HL-60 (cell line): ENCODE measurements around the gene FLVCR1.

Experiments
- CTCF ChIP-seq: IDR thresholded peaks from one replicate; pipeline ENCODE4 v1.5.1; 2011; ENCODE audit warnings: low read length, control low read depth, inconsistent platforms; ENCODE audit not compliant: insufficient read depth
- GABPA ChIP-seq: IDR thresholded peaks from 2 replicates; pipeline ENCODE4 v1.6.1; 2012; ENCODE audit warnings: low read depth
- POLR2AphosphoS5 ChIP-seq: IDR thresholded peaks from 2 replicates; pipeline ENCODE4 v1.6.1; 2012; ENCODE audit warnings: low read depth
- SPI1 ChIP-seq: IDR thresholded peaks from 2 replicates; pipeline ENCODE4 v1.6.1; 2012; ENCODE audit warnings: low read depth, mild to moderate bottlenecking, borderline replicate concordance
- TF ChIP-seq, protein P1 (sequence below): IDR thresholded peaks from 2 replicates; pipeline ENCODE4 v1.6.1; 2012; ENCODE audit warnings: low read depth; ENCODE audit not compliant: insufficient replicate concordance

GRCh38 chr1:212914789-212915188, 56.7 kb downstream of the FLVCR1 start:
- TF ChIP-seq CTCF = no peak
- no peak for TF ChIP-seq POLR2AphosphoS5
- TF ChIP-seq, protein P1, sequence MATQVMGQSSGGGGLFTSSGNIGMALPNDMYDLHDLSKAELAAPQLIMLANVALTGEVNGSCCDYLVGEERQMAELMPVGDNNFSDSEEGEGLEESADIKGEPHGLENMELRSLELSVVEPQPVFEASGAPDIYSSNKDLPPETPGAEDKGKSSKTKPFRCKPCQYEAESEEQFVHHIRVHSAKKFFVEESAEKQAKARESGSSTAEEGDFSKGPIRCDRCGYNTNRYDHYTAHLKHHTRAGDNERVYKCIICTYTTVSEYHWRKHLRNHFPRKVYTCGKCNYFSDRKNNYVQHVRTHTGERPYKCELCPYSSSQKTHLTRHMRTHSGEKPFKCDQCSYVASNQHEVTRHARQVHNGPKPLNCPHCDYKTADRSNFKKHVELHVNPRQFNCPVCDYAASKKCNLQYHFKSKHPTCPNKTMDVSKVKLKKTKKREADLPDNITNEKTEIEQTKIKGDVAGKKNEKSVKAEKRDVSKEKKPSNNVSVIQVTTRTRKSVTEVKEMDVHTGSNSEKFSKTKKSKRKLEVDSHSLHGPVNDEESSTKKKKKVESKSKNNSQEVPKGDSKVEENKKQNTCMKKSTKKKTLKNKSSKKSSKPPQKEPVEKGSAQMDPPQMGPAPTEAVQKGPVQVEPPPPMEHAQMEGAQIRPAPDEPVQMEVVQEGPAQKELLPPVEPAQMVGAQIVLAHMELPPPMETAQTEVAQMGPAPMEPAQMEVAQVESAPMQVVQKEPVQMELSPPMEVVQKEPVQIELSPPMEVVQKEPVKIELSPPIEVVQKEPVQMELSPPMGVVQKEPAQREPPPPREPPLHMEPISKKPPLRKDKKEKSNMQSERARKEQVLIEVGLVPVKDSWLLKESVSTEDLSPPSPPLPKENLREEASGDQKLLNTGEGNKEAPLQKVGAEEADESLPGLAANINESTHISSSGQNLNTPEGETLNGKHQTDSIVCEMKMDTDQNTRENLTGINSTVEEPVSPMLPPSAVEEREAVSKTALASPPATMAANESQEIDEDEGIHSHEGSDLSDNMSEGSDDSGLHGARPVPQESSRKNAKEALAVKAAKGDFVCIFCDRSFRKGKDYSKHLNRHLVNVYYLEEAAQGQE = no peak
- TF ChIP-seq SPI1 = no peak
- no peak for TF ChIP-seq GABPA
